ENCODE results near the gene PLET1.

The PLET1 gene

DNA sequence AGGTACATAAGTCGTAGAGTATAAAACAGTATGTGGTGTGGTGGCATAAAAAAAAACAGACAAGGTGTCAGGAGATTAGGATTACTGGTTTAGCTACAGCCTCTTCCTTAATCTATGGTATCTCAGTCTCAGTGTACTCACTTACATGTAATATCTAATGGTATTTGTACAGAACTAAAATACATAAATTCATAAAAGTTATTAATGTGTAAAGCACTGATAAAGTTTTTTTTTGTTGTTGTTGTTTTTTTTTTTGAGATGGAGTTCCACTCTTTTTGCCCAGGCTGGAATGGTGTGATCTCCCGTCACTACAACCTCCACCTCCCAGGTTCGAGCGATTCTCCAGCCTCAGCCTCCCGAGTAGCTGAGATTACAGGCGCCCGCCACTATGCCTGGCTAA, 31.5 kb downstream of the PLET1 start:
- TF ChIP-seq ZFX (IDR thresholded peaks at IDR 0.05; ENCODE audit: borderline replicate concordance): no peak
- TF ChIP-seq, protein P1, sequence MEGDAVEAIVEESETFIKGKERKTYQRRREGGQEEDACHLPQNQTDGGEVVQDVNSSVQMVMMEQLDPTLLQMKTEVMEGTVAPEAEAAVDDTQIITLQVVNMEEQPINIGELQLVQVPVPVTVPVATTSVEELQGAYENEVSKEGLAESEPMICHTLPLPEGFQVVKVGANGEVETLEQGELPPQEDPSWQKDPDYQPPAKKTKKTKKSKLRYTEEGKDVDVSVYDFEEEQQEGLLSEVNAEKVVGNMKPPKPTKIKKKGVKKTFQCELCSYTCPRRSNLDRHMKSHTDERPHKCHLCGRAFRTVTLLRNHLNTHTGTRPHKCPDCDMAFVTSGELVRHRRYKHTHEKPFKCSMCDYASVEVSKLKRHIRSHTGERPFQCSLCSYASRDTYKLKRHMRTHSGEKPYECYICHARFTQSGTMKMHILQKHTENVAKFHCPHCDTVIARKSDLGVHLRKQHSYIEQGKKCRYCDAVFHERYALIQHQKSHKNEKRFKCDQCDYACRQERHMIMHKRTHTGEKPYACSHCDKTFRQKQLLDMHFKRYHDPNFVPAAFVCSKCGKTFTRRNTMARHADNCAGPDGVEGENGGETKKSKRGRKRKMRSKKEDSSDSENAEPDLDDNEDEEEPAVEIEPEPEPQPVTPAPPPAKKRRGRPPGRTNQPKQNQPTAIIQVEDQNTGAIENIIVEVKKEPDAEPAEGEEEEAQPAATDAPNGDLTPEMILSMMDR (IDR thresholded peaks at IDR 0.05): no peak
- H3K27ac ChIP-seq: no peak overlapping the region

DNA sequence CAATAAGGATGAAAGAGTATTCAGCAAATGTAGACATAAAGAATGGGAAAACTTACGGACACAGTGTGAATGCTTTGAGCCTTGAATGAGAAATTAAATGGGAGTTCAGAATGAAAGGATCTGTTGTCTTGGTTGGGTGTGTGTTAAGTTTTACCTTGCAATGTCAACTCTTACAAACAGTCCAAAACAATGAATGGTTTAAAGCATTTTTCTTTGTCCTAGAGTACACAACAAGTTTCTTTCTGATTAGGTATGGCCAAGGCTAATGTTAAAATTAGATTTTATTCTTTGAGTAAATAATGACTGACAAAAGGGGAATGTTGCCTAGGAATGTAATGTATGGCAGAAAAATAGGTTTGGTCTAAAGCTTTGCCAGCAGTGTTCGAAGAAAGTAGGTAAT, 32.0 kb downstream of the PLET1 start:
- no peak overlapping the region for H3K27ac ChIP-seq
- no peak for TF ChIP-seq ZFX (IDR thresholded peaks at IDR 0.05; ENCODE audit: borderline replicate concordance)
- TF ChIP-seq, protein P1 (IDR thresholded peaks at IDR 0.05): no peak

- no peak for TF ChIP-seq ZFX (IDR thresholded peaks at IDR 0.05; ENCODE audit: borderline replicate concordance)
- TF ChIP-seq, protein P1 (IDR thresholded peaks at IDR 0.05): no peak
- H3K27ac ChIP-seq: no peak overlapping the region
These were observed 33.2 kb downstream of the PLET1 start for GRCh38 chr11:112227471-112227870.

DNA sequence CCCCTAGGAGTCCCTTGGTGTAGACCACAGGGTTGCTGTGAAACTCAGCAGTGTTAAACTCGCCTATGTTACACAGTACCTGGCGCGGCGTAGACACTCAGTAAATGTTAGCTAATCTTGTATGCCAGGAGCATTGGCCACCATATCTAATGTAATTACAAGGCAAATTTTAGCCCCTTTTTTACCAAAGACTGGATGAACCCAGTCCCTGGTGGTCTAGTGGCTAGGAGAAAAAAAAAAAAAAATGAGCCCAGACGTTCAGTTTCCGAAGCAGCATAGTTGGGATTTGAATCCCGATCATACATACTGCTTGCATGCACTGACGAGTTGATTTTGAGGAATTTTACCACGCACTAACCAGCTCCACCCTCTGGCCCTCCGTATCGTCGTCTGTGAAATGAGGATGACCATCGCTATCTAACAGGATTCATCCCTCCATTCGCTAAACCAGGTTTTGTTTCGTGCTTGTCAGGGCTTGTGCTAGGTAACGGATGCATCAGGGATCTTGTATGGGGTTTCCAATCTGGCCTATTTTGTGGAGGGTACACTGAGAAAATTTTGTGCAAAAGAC, 33.7 kb downstream of the PLET1 start:
- peak overlapping the region; percentile 84 for H3K27ac ChIP-seq

DNA sequence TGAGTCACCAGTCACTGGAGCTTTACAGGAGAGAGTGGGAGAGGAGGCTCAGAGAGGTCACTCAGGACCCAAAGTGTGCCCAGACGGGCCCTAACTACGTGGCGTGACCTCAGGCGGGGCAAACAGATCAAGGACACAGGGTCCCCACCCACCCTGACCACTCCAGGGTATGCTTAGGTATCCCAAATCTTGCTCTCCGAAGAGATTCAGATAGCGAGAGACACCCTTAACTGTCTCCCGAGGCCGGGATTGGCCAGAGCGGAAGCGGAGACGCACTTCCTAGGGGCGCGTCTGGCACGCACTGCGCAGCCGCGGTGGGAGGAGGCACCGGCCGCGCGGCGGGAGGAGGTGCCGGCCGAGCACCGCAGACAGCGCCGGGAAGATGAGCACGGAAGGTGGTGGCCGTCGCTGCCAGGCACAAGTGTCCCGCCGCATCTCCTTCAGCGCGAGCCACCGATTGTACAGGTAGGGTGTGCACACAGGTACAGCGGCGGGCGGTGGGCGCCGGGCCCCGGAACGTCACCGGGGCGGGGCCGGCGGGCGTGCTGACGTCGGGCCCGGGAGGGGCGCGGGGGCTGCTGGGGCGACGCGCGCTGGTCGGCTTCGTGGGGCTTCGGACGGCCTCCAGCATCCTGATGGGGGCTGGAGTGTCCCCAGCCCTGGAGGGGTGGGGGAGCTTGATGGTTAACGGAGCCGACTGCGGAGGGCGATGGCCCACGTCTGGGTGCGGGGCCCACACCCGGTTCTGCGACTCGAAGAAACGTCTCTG, 34.4 kb downstream of the PLET1 start, which contains the start of gene PTS:
TSS of gene PTS (plus strand) at position 367 of the 769 bp plus-strand sequence. CDS start at position 383, 16 bp downstream.
- peak within 1 kb of the TSS; percentile 84 for H3K27ac ChIP-seq
- TF ChIP-seq ZFX (IDR thresholded peaks at IDR 0.05; ENCODE audit: borderline replicate concordance): no peak
- TF ChIP-seq, protein P1 (IDR thresholded peaks at IDR 0.05): no peak

More for the DNA sequence above, 33.7 kb downstream of the PLET1 start:
- no peak for TF ChIP-seq ZFX (IDR thresholded peaks at IDR 0.05; ENCODE audit: borderline replicate concordance)
- TF ChIP-seq, protein P1 (IDR thresholded peaks at IDR 0.05): no peak

- H3K27ac ChIP-seq: peak overlapping the region; percentile 84
- TF ChIP-seq, protein P1 (IDR thresholded peaks at IDR 0.05): no peak
- TF ChIP-seq ZFX (IDR thresholded peaks at IDR 0.05; ENCODE audit: borderline replicate concordance): no peak
These were observed 35.0 kb downstream of the PLET1 start for GRCh38 chr11:112225753-112226061.

All from 22Rv1 (cell line).